ENCODE results near the gene ZKSCAN3.
A peak's percentile ranks its signal among the peaks of the same experiment; 100 is the strongest.
"Not testable (repeated sequence)": the region's sequence is repeated elsewhere in the genome, so short reads cannot be mapped to it uniquely, and the experiment has no call there.

Gene ZKSCAN3

DNA sequence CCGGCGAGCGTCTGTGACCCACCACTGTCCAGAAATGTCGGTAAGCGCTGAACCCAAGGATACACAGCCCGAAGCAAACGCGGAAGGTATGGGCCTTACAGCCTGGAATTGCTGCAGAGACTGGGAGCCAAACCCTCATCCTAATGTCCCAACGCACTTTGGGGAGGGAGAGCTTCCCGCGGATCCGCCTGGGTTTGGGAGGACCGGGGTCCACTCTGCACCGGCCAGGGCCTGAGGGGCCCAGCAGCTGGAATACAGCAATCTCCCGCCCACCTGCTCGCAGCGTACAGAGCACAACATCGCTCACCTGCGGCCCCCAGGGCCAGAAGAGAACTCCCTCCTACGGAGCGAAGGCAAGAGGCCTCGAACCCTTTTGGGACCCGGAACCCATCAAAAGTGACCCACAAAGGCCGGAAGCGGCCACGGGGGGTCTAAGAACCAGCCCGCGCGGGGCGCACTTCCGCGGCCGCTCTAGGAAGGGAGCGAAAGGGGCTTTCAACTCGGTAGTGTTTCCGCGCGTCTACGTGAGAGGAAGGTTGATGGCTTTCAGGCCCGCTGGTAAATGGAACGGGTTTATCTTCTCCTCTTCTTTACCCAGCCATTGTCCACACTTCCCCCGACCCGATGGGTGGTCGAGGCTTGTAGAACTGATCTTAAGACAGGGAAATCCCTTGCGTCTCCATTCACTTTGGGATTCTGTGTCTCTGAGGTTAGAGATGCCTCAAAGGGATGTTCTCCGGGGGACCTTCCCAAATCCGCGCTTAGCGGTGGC lies 49.8 kb downstream of the ZKSCAN3 start, which contains the start of gene ZSCAN12:
Gene ZSCAN12 (minus strand): TSS at position 398 of the 772 bp plus-strand sequence. CDS start 1,342 bp downstream, outside the sequence.
- CTCF ChIA-PET, result interaction anchor here (1.0 kb wide), 1 partner anchor 16 kb away, joined by 4 read pairs; no protein-coding TSS in a partner anchor
- peak; percentile 85 for DNase-seq (ENCODE audit: extremely low spot score)
- TF ChIP-seq, protein P1, sequence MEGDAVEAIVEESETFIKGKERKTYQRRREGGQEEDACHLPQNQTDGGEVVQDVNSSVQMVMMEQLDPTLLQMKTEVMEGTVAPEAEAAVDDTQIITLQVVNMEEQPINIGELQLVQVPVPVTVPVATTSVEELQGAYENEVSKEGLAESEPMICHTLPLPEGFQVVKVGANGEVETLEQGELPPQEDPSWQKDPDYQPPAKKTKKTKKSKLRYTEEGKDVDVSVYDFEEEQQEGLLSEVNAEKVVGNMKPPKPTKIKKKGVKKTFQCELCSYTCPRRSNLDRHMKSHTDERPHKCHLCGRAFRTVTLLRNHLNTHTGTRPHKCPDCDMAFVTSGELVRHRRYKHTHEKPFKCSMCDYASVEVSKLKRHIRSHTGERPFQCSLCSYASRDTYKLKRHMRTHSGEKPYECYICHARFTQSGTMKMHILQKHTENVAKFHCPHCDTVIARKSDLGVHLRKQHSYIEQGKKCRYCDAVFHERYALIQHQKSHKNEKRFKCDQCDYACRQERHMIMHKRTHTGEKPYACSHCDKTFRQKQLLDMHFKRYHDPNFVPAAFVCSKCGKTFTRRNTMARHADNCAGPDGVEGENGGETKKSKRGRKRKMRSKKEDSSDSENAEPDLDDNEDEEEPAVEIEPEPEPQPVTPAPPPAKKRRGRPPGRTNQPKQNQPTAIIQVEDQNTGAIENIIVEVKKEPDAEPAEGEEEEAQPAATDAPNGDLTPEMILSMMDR (IDR thresholded peaks at IDR 0.05; ENCODE audit: control extremely low read depth, extremely low read depth, low read depth, missing control alignments), result peak; percentile 55
- POLR2A ChIA-PET, result interaction anchor here (1.0 kb wide), 1 partner anchor 16 kb away, joined by 3 read pairs; no protein-coding TSS in a partner anchor

DNA sequence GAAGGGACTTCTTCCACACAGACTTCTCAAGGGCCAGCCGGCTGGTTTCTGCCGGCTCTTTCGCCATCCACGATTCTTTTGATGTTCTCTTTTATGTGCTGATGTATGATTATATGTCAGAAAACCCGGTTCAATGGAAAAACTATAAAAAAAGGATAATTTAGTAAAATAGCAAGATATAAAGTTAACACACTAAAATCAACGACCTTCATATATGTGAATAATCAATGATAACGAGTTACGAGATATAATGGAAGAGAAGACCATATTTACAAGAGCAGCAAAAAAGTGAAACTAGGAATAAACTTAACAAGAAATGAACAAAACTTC lies 50.3 kb downstream of the ZKSCAN3 start:
- TF ChIP-seq, protein P1 (IDR thresholded peaks at IDR 0.05; ENCODE audit: control extremely low read depth, extremely low read depth, low read depth, missing control alignments), result no peak
- POLR2A ChIA-PET, result no interaction called here
- CTCF ChIA-PET, result no interaction called here
- DNase-seq (ENCODE audit: extremely low spot score), result no peak

DNA sequence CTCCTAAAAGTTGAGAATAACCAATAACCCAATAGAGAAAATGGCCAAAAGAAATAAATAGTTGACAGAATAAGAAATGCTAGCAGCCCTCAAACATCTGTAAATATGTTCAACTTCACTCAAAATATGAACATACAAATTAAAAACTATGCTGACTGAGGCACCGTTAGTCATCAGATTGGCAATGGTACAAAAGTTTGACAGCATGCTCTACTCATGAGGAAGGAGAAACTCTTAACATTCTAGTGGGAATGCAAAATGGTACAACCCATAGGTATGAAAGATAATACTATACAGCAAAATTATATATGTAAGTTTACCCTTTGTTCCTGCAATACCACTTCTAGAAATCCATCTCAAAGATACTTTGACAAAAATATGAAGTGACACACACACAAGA lies 51.4 kb downstream of the ZKSCAN3 start:
- POLR2A ChIA-PET, result no interaction called here
- DNase-seq (ENCODE audit: extremely low spot score), result no peak
- CTCF ChIA-PET, result no interaction called here
- TF ChIP-seq, protein P1 (IDR thresholded peaks at IDR 0.05; ENCODE audit: control extremely low read depth, extremely low read depth, low read depth, missing control alignments), result no peak

DNA sequence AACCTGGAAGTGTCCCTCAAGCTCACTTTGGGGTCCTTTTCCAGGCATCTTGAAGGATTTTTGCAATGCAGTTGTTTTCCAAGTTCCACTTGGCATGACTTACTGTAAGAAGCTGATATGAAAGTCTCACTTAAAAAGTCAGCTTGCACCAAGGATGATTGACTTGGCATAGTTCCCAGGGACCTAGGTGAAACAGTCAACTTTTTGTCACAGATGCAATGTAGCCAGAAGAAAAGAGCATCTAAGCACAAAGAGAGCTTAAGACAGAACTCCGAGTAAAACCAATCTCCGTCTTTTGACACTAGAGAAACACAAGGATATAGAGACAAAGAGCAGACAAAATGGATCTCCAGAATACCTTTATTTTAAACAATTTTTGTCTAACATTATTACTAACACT lies 52.5 kb downstream of the ZKSCAN3 start:
- TF ChIP-seq, protein P1 (IDR thresholded peaks at IDR 0.05; ENCODE audit: control extremely low read depth, extremely low read depth, low read depth, missing control alignments), result no peak
- POLR2A ChIA-PET, result no interaction called here
- CTCF ChIA-PET, result interaction anchor here (1.1 to 1.4 kb wide), 2 partner anchors 16 to 19 kb away, joined by 3 to 4 read pairs; no protein-coding TSS in a partner anchor
- DNase-seq (ENCODE audit: extremely low spot score), result no peak

DNA sequence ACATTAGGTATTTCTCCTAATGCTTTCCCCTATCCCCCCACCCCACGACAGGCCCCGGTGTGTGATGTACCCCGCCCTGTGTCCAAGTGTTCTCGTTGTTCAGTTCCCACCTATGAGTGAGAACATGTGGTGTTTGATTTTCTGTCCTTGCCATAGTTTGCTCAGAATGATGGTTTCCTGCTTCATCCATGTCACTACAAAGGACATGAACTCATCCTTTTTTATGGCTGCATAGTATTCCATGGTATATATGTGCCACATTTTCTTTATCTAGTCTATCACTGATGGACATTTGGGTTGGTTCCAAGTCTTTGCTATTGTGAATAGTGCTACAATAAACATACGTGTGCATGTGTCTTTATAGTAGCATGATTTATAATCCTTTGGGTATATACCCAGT lies 54.2 kb downstream of the ZKSCAN3 start:
- CTCF ChIA-PET, result interaction anchor here (1.2 kb wide), 1 partner anchor 21 kb away, joined by 3 read pairs; no protein-coding TSS in a partner anchor
- DNase-seq (ENCODE audit: extremely low spot score); POLR2A ChIA-PET: not testable (repeated sequence)

DNA sequence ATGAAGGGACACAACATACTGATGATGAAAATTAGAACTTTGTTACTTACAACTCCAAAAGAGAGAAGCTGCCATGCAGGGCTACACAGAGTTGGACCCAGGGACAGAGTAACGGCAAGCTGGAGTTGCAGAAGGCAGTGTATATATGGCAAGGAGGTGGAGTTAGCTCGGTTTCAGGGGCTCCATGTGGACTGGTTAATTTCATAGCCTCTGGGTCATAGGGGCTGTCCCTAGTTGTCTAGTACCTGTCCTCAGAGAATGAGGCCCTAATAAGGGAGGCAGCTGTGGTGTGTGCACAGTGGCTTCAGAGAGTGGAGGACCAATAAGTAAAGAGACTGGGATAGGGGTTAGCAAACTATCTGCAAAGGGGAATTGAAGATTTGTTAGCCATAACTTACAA lies 57.7 kb downstream of the ZKSCAN3 start:
- POLR2A ChIA-PET, result no interaction called here
- TF ChIP-seq, protein P1 (IDR thresholded peaks at IDR 0.05; ENCODE audit: control extremely low read depth, extremely low read depth, low read depth, missing control alignments), result no peak

DNA sequence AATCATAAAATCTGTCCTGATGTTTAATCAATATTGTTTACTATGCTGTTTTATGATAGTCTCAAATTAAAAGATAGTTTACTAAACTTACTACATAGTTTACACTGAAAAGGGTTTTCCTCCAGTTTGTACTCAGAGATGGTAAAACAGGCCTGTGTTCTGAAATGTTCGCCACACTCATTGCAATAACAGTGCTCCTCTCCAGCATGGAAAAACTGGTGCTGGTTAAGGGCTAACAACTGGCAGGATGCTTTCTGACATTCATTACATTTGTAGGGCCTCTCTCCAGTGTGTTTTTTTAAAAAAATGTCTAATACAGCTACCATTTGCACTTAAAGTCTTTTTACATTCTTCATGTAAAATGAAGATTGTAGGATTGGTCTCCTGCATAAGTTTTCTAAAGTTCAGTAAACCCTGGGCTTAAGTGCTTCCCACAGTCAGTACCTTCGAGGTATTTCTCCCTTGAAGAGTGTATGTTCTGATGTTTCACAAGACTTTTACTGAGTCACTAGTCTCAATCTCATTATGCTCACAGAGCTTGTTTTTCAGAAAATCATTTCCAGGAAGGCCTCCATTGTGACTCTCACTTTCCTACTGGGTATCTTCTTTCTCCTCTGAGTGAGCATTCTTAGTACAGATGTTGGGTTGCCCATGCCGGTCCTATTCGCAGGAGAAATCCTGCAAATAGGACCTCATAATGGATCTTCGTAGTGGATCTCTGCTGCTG lies 58.5 kb downstream of the ZKSCAN3 start:
- POLR2A ChIA-PET, result no interaction called here
- TF ChIP-seq, protein P1 (IDR thresholded peaks at IDR 0.05; ENCODE audit: control extremely low read depth, extremely low read depth, low read depth, missing control alignments), result no peak
- CTCF ChIA-PET, result interaction anchor here (1.4 kb wide), 1 partner anchor 52 kb away, joined by 5 read pairs; no protein-coding TSS in a partner anchor
- no peak for DNase-seq (ENCODE audit: extremely low spot score)

More for the DNA sequence above, 57.7 kb downstream of the ZKSCAN3 start:
- no peak for DNase-seq (ENCODE audit: extremely low spot score)
- CTCF ChIA-PET, result interaction anchor here (1.4 kb wide), 1 partner anchor 51 kb away, joined by 5 read pairs; no protein-coding TSS in a partner anchor

Data from GM10248 (cell line).